ENCODE results near the gene NFATC2. TPM values are rescaled to one million over a fixed set of nuclear protein-coding genes. Genes with fewer than 3 reads are reported as not detected.
"Not testable (repeated sequence)": the region's sequence is repeated elsewhere in the genome, so short reads cannot be mapped to it uniquely, and the experiment has no call there.

NFATC2 gene
- polyA plus RNA-seq, 1 donor: 22.3 TPM

GRCh38 chr20:51541189-51542032 lies 1.1 kb downstream of the NFATC2 start:
- H3K4me1 ChIP-seq (ENCODE audit: control insufficient read depth, insufficient read depth, low read length): peaks cover 21% of the 10 kb centered on the region

GRCh38 chr20:51540580-51540979 lies 1.9 kb downstream of the NFATC2 start:
- H3K4me3 ChIP-seq (ENCODE audit: low read length): peak overlapping the region; percentile 79
- peak overlapping the region; percentile 90 for H3K27ac ChIP-seq (ENCODE audit: low read length)
- no peaks in the 10 kb centered on the region for H3K9me3 ChIP-seq (ENCODE audit: control insufficient read depth, low read depth, low read length)
- WGBS (ENCODE audit: insufficient coverage, low lambda C conversion rate): 20% methylated on average over 1 of the region's 6 CpGs
- DNase-seq: no peak
- H3K4me1 ChIP-seq (ENCODE audit: control insufficient read depth, insufficient read depth, low read length): peaks cover 21% of the 10 kb centered on the region
- peaks cover 8% of the 10 kb centered on the region for H3K27me3 ChIP-seq (ENCODE audit: control insufficient read depth, insufficient read depth, low read length)
- peaks cover 7% of the 10 kb centered on the region for H3K36me3 ChIP-seq (ENCODE audit: control insufficient read depth, insufficient read depth, low read length)

More at GRCh38 chr20:51541189-51542032, 1.1 kb downstream of the NFATC2 start:
- Histone ChIP-seq H3K4me3 (ENCODE audit: low read length) (peak overlapping the region; percentile 79), H3K9me3 (ENCODE audit: control insufficient read depth, low read depth, low read length) (no peaks in the 10 kb centered on the region), H3K36me3 (ENCODE audit: control insufficient read depth, insufficient read depth, low read length) (peaks cover 7% of the 10 kb centered on the region), H3K27me3 (ENCODE audit: control insufficient read depth, insufficient read depth, low read length) (peaks cover 8% of the 10 kb centered on the region), H3K27ac (ENCODE audit: low read length) (peak overlapping the region; percentile 90)
- peak; percentile 87 to 94 for DNase-seq
- 7% methylated on average over 2 of the region's 13 CpGs for WGBS (ENCODE audit: insufficient coverage, low lambda C conversion rate)

GRCh38 chr20:51540074-51540473 lies 2.4 kb downstream of the NFATC2 start:
- H3K27me3 ChIP-seq (ENCODE audit: control insufficient read depth, insufficient read depth, low read length); H3K36me3 ChIP-seq (ENCODE audit: control insufficient read depth, insufficient read depth, low read length); DNase-seq; H3K4me3 ChIP-seq (ENCODE audit: low read length); H3K9me3 ChIP-seq (ENCODE audit: control insufficient read depth, low read depth, low read length): not testable (repeated sequence)
- Histone ChIP-seq H3K4me1 (ENCODE audit: control insufficient read depth, insufficient read depth, low read length) (peaks cover 21% of the 10 kb centered on the region), H3K27ac (ENCODE audit: low read length) (peak overlapping the region; percentile 90)
- WGBS (ENCODE audit: insufficient coverage, low lambda C conversion rate): no CpG with 5 or more reads among the region's 7 CpGs

GRCh38 chr20:51536116-51537069 lies 6.1 kb downstream of the NFATC2 start:
- H3K4me1 ChIP-seq (ENCODE audit: control insufficient read depth, insufficient read depth, low read length): peaks cover 21% of the 10 kb centered on the region
- WGBS (ENCODE audit: insufficient coverage, low lambda C conversion rate): no CpG with 5 or more reads among the region's 6 CpGs
- no peak for DNase-seq

GRCh38 chr20:51535674-51536073 lies 6.8 kb downstream of the NFATC2 start:
- Histone ChIP-seq H3K27ac (ENCODE audit: low read length) (no peak overlapping the region), H3K9me3 (ENCODE audit: control insufficient read depth, low read depth, low read length) (no peaks in the 10 kb centered on the region), H3K4me3 (ENCODE audit: low read length) (no peak overlapping the region), H3K27me3 (ENCODE audit: control insufficient read depth, insufficient read depth, low read length) (no peaks in the 10 kb centered on the region), H3K4me1 (ENCODE audit: control insufficient read depth, insufficient read depth, low read length) (peaks cover 16% of the 10 kb centered on the region), H3K36me3 (ENCODE audit: control insufficient read depth, insufficient read depth, low read length) (peaks cover 12% of the 10 kb centered on the region)
- WGBS (ENCODE audit: insufficient coverage, low lambda C conversion rate): no CpG with 5 or more reads among the region's 2 CpGs
- DNase-seq: no peak

More at GRCh38 chr20:51536116-51537069, 6.1 kb downstream of the NFATC2 start:
- Histone ChIP-seq H3K9me3 (ENCODE audit: control insufficient read depth, low read depth, low read length) (no peaks in the 10 kb centered on the region), H3K27me3 (ENCODE audit: control insufficient read depth, insufficient read depth, low read length) (no peaks in the 10 kb centered on the region), H3K27ac (ENCODE audit: low read length) (no peak overlapping the region), H3K4me3 (ENCODE audit: low read length) (no peak overlapping the region), H3K36me3 (ENCODE audit: control insufficient read depth, insufficient read depth, low read length) (peaks cover 12% of the 10 kb centered on the region)

GRCh38 chr20:51535075-51535386 lies 7.5 kb downstream of the NFATC2 start:
- no peaks in the 10 kb centered on the region for H3K27me3 ChIP-seq (ENCODE audit: control insufficient read depth, insufficient read depth, low read length)
- H3K4me3 ChIP-seq (ENCODE audit: low read length): no peak overlapping the region
- WGBS (ENCODE audit: insufficient coverage, low lambda C conversion rate): no CpG with 5 or more reads among the region's 4 CpGs
- peaks cover 12% of the 10 kb centered on the region for H3K36me3 ChIP-seq (ENCODE audit: control insufficient read depth, insufficient read depth, low read length)
- DNase-seq: no peak
- H3K27ac ChIP-seq (ENCODE audit: low read length): no peak overlapping the region
- H3K9me3 ChIP-seq (ENCODE audit: control insufficient read depth, low read depth, low read length): no peaks in the 10 kb centered on the region
- H3K4me1 ChIP-seq (ENCODE audit: control insufficient read depth, insufficient read depth, low read length): peaks cover 10% of the 10 kb centered on the region

GRCh38 chr20:51533291-51534172 lies 9.0 kb downstream of the NFATC2 start:
- peaks cover 9% of the 10 kb centered on the region for H3K36me3 ChIP-seq (ENCODE audit: control insufficient read depth, insufficient read depth, low read length)
- H3K27me3 ChIP-seq (ENCODE audit: control insufficient read depth, insufficient read depth, low read length): no peaks in the 10 kb centered on the region
- H3K4me1 ChIP-seq (ENCODE audit: control insufficient read depth, insufficient read depth, low read length): peaks cover 16% of the 10 kb centered on the region
- H3K27ac ChIP-seq (ENCODE audit: low read length): no peak overlapping the region
- DNase-seq: no peak
- H3K9me3 ChIP-seq (ENCODE audit: control insufficient read depth, low read depth, low read length): no peaks in the 10 kb centered on the region
- no peak overlapping the region for H3K4me3 ChIP-seq (ENCODE audit: low read length)
- 80% methylated on average over 2 of the region's 19 CpGs for WGBS (ENCODE audit: insufficient coverage, low lambda C conversion rate)

- Histone ChIP-seq H3K36me3 (ENCODE audit: control insufficient read depth, insufficient read depth, low read length) (peaks cover 9% of the 10 kb centered on the region), H3K27ac (ENCODE audit: low read length) (no peak overlapping the region), H3K9me3 (ENCODE audit: control insufficient read depth, low read depth, low read length) (no peaks in the 10 kb centered on the region), H3K4me1 (ENCODE audit: control insufficient read depth, insufficient read depth, low read length) (peaks cover 20% of the 10 kb centered on the region), H3K27me3 (ENCODE audit: control insufficient read depth, insufficient read depth, low read length) (no peaks in the 10 kb centered on the region), H3K4me3 (ENCODE audit: low read length) (no peak overlapping the region)
- no peak for DNase-seq
- WGBS (ENCODE audit: insufficient coverage, low lambda C conversion rate): no CpG with 5 or more reads among the region's 24 CpGs
These were observed 9.8 kb downstream of the NFATC2 start for GRCh38 chr20:51532577-51533191.

GRCh38 chr20:51531712-51532456 lies 10.6 kb downstream of the NFATC2 start:
- Histone ChIP-seq H3K9me3 (ENCODE audit: control insufficient read depth, low read depth, low read length) (no peaks in the 10 kb centered on the region), H3K27me3 (ENCODE audit: control insufficient read depth, insufficient read depth, low read length) (no peaks in the 10 kb centered on the region), H3K27ac (ENCODE audit: low read length) (no peak overlapping the region), H3K36me3 (ENCODE audit: control insufficient read depth, insufficient read depth, low read length) (peaks cover 5% of the 10 kb centered on the region), H3K4me1 (ENCODE audit: control insufficient read depth, insufficient read depth, low read length) (peaks cover 21% of the 10 kb centered on the region), H3K4me3 (ENCODE audit: low read length) (no peak overlapping the region)
- no peak for DNase-seq
- WGBS (ENCODE audit: insufficient coverage, low lambda C conversion rate): 97% methylated on average over 3 of the region's 12 CpGs

Measured in large intestine (tissue), 3 donors.